Thymus (tissue), 14 donors: ENCODE data around the gene TMEM126B. TPM values are rescaled to one million over a fixed set of nuclear protein-coding genes. Genes with fewer than 3 reads are reported as not detected.

ENCODE experiments used
- DNase-seq, 9 donors: peaks; one replicate each; pipeline ENCODE4 v3.0.0-alpha.2; 2013; ENCODE audit warnings: low spot score in 9 of 9, low read depth in 6 of 9, missing footprints in 1 of 9
- H3K27ac ChIP-seq, 2 donors: one replicate each; pipeline ENCODE4 v1.5.1; 2013; ENCODE audit warnings: control low read depth in 1 of 2, low read depth in 1 of 2, low read length in 1 of 2, mild to moderate bottlenecking in 1 of 2, moderate library complexity in 1 of 2
- H3K27me3 ChIP-seq, 2 donors: one replicate each; pipeline ENCODE4 v1.5.1; 2013; ENCODE audit warnings: low read length in 1 of 2; ENCODE audit not compliant: control insufficient read depth in 2 of 2, insufficient read depth in 1 of 2
- H3K36me3 ChIP-seq, 2 donors: one replicate each; pipeline ENCODE4 v1.5.1; 2013; ENCODE audit warnings: low read length in 1 of 2, mild to moderate bottlenecking in 1 of 2, moderate library complexity in 1 of 2; ENCODE audit not compliant: control insufficient read depth in 2 of 2, insufficient read depth in 2 of 2
- H3K4me1 ChIP-seq, 2 donors: one replicate each; pipeline ENCODE4 v1.5.1; 2013; ENCODE audit warnings: low read length in 2 of 2; ENCODE audit not compliant: control insufficient read depth in 2 of 2, insufficient read depth in 2 of 2
- H3K4me3 ChIP-seq, 2 donors: one replicate each; pipeline ENCODE4 v1.5.1; 2013; ENCODE audit warnings: low read length in 2 of 2, control low read depth in 1 of 2, mild to moderate bottlenecking in 1 of 2
- H3K9me3 ChIP-seq, 2 donors: one replicate each; pipeline ENCODE4 v1.5.1; 2013; ENCODE audit warnings: low read length in 1 of 2, mild to moderate bottlenecking in 1 of 2; ENCODE audit not compliant: control insufficient read depth in 2 of 2, insufficient read depth in 1 of 2
- WGBS: extraction: QIAGEN DNeasy Blood & Tissue Kit; methylation state at CpG from one replicate; pipeline ENCODE4 v1.1.7; 2013; 5-methylcytosine and 5-hydroxymethylcytosine counted together
- long read RNA-seq, 10 donors: transcript quantifications; one replicate each; lab custom pipeline, GENCODE V29; 2026
- polyA plus RNA-seq: library from polyadenylated mRNA; stranded (reverse); fragments of 200-250 nt; gene quantifications from one replicate; pipeline ENCODE4 v1.2.3, GENCODE V29; 2013
- total RNA-seq: library from RNA; stranded (reverse); fragments of 120-200 nt; gene quantifications from one replicate; pipeline ENCODE4 v1.2.4, GENCODE V29; 2013
- donor health status: healthy.

The TMEM126B gene
- 57.5 TPM for total RNA-seq
- 107 TPM for polyA plus RNA-seq
- long read RNA-seq, donor 1, partial matches to known transcripts = 5 of 11 reads
- long read RNA-seq, donor 1, other reads (novel, unspliced or antisense) = 0 of 11 reads
- long read RNA-seq, donor 2 = 0 reads
- long read RNA-seq, donor 3, transcript TMEM126B-201 (5 exons, 989 nt) = major isoform, 42 of 81 reads
- long read RNA-seq, donor 3, transcript TMEM126B-202 (6 exons, 1,210 nt) = minor isoform, 11 of 81 reads
- long read RNA-seq, donor 3, transcript TMEM126B-211 (4 exons, 1,273 nt) = minor isoform, 9 of 81 reads
- long read RNA-seq, donor 3, partial matches to known transcripts = 12 of 81 reads
- long read RNA-seq, donor 3, other reads (novel, unspliced or antisense) = 0 of 81 reads
- long read RNA-seq, donor 4, transcript TMEM126B-201 (5 exons, 989 nt) = major isoform, 9 of 18 reads
- long read RNA-seq, donor 4, transcript TMEM126B-202 (6 exons, 1,210 nt) = minor isoform, 6 of 18 reads
- long read RNA-seq, donor 4, partial matches to known transcripts = 0 of 18 reads
- long read RNA-seq, donor 4, other reads (novel, unspliced or antisense) = 0 of 18 reads
- long read RNA-seq, donor 5, transcript TMEM126B-202 (6 exons, 1,210 nt) = minor isoform, 20 of 105 reads
- long read RNA-seq, donor 5, transcript TMEM126B-201 (5 exons, 989 nt) = major isoform, 57 of 105 reads
- long read RNA-seq, donor 5, transcript TMEM126B-211 (4 exons, 1,273 nt) = minor isoform, 5 of 105 reads
- long read RNA-seq, donor 5, partial matches to known transcripts = 14 of 105 reads
- long read RNA-seq, donor 5, other reads (novel, unspliced or antisense) = 0 of 105 reads
- long read RNA-seq, donor 6, transcript TMEM126B-201 (5 exons, 989 nt) = major isoform, 17 of 29 reads
- long read RNA-seq, donor 6, transcript TMEM126B-202 (6 exons, 1,210 nt) = minor isoform, 10 of 29 reads
- long read RNA-seq, donor 6, partial matches to known transcripts = 0 of 29 reads
- long read RNA-seq, donor 6, other reads (novel, unspliced or antisense) = 0 of 29 reads
- long read RNA-seq, donor 7, transcript TMEM126B-211 (4 exons, 1,273 nt) = minor isoform, 7 of 60 reads
- long read RNA-seq, donor 7, transcript TMEM126B-202 (6 exons, 1,210 nt) = minor isoform, 14 of 60 reads
- long read RNA-seq, donor 7, transcript TMEM126B-201 (5 exons, 989 nt) = major isoform, 34 of 60 reads
- long read RNA-seq, donor 7, partial matches to known transcripts = 0 of 60 reads
- long read RNA-seq, donor 7, other reads (novel, unspliced or antisense) = 0 of 60 reads
- long read RNA-seq, donor 8, transcript TMEM126B-202 (6 exons, 1,210 nt) = minor isoform, 8 of 22 reads
- long read RNA-seq, donor 8, transcript TMEM126B-201 (5 exons, 989 nt) = major isoform, 10 of 22 reads
- long read RNA-seq, donor 8, partial matches to known transcripts = 0 of 22 reads
- long read RNA-seq, donor 8, other reads (novel, unspliced or antisense) = 0 of 22 reads
- long read RNA-seq, donor 9, transcript TMEM126B-202 (6 exons, 1,210 nt) = minor isoform, 7 of 33 reads
- long read RNA-seq, donor 9, transcript TMEM126B-201 (5 exons, 989 nt) = major isoform, 23 of 33 reads
- long read RNA-seq, donor 9, partial matches to known transcripts = 0 of 33 reads
- long read RNA-seq, donor 9, other reads (novel, unspliced or antisense) = 0 of 33 reads
- long read RNA-seq, donor 10, transcript TMEM126B-201 (5 exons, 989 nt) = major isoform, 17 of 24 reads
- long read RNA-seq, donor 10, partial matches to known transcripts = 0 of 24 reads
- long read RNA-seq, donor 10, other reads (novel, unspliced or antisense) = 0 of 24 reads

DNA sequence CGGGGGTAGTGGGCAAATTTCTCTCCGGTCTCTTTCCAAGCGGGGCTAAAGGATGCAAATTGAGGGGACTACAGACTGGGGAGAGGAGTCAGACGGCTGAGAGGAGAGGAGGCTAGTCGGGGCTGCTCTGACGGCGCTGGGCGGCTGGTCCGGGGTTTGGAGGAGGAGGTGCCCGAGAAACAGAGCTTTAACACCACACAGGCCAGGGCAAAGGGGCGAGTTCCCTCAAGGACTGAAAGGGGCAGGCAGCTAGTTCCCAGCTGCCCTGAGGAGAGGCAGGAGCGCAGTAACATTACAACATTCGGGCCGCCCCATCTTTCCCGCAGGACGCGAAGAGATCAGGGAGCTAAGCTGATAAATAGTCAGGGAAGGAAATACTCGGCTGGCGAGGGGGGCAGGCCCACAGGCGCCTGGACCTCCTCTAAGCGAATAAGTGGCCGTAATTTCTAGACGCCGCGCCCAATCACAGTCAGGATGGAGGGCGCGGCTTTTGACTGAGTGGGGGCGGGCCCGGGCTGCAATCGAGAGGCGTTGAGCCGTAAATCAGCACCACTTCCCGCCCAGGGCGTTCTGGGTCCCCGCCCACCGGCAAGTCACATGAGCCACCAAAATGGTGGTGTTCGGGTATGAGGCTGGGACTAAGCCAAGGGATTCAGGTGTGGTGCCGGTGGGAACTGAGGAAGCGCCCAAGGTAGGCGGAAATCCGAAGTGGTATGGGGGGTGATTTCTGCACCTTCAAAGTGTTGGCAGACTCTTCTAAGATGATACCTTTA lies at the start of gene TMEM126B:
TSS of gene TMEM126B (plus strand) at position 596 of the 773 bp plus-strand sequence. CDS start at position 611, 15 bp downstream.
- H3K9me3 ChIP-seq = no peaks in the 10 kb centered on the region
- peak within 1 kb of the TSS; percentile 67 to 82 for H3K4me3 ChIP-seq
- H3K27me3 ChIP-seq = no peaks in the 10 kb centered on the region
- DNase-seq = peak; percentile 86 to 97 (median 91)
- WGBS = under 1% methylated on average over 41 of the region's 41 CpGs
- peak within 1 kb of the TSS; percentile 70 to 91 for H3K27ac ChIP-seq
- peaks cover 0 to 10% of the 10 kb centered on the region in 2 donors for H3K36me3 ChIP-seq
- peaks cover 5 to 8% of the 10 kb centered on the region in 2 donors for H3K4me1 ChIP-seq

DNA sequence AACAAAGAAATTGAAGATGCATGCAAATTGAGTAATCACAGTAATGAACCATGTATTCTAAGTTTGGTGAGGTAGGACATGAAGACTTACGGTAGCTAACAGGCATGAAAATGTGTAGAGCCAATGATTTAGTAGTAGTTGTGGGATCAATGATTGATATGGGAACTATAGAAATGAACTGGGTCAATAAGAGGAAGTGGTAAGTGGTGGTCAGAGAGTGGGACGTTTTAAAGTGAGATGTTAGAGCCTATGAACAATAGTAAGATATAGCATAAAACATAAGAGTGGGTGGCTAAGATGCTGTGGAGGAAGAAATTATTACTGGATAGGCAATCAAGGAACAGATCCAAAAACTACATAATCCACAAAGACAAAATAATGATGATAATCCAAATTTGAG lies 46.3 kb upstream of the TMEM126B start:
- H3K4me1 ChIP-seq = no peaks in the 10 kb centered on the region

DNA sequence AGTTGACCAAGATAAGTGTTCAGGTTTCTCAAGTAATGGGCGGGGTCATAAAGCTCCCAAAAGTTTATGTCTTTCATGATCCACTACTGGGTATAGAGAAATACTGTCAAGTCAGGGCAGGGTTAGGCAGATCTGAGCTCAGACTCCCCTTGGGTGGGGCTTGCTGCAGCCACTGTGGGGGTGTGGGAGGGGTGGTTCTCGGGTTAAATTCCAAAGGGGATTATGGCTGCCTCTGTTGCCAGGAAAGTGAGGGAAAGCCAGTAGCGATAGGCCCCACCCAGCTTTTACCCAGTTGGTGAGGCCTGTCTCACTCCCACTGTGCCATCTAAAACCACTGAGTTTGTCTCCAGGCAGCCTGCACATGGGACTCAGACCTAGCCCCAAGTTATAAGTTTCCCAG lies 39.0 kb upstream of the TMEM126B start:
- WGBS = 96% methylated on average over 3 of the region's 3 CpGs
- no peaks in the 10 kb centered on the region for H3K27me3 ChIP-seq
- H3K4me3 ChIP-seq = no peak overlapping the region
- H3K9me3 ChIP-seq = no peaks in the 10 kb centered on the region
- DNase-seq = no peak
- H3K36me3 ChIP-seq = no peaks in the 10 kb centered on the region
- no peak overlapping the region for H3K27ac ChIP-seq
- no peaks in the 10 kb centered on the region for H3K4me1 ChIP-seq

More for the DNA sequence above, 46.3 kb upstream of the TMEM126B start:
- Histone ChIP-seq H3K36me3 (no peaks in the 10 kb centered on the region), H3K4me3 (no peak overlapping the region), H3K27me3 (no peaks in the 10 kb centered on the region), H3K27ac (no peak overlapping the region), H3K9me3 (no peaks in the 10 kb centered on the region)
- 71% methylated on average over 2 of the region's 2 CpGs for WGBS
- no peak for DNase-seq

DNA sequence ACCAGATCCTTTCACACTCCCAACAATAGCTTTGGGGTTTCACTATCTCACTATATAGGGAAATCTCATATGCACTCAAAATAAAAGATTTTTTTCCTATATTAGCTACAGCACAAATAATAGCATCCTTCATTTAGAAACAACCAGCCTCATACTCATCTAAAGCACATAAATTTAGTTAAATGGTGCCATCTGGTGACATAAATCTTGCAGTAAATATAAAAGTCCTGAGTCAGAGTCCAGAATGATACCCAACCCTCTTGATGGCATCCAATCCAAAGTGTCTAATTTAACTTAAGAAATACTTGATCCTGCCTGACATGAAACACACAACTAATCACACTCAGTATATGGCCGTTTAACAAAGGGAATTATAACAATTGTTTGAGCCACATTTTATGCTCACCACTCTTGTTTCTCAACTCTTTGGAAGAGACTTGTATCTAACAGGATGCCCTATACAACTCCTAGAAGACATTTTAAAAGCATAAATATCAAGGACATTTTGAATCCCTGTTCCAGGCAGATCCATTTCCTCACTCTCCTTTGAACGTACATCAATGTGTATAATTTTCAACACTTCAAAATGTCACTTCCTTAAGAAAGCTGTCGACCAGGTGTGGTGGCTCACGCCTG lies 37.4 kb upstream of the TMEM126B start:
- peak in 1 of 9 donors; percentile 16 for DNase-seq
- Histone ChIP-seq H3K4me1 (no peaks in the 10 kb centered on the region), H3K27me3 (no peaks in the 10 kb centered on the region), H3K4me3 (no peak overlapping the region), H3K36me3 (no peaks in the 10 kb centered on the region), H3K9me3 (no peaks in the 10 kb centered on the region), H3K27ac (no peak overlapping the region)
- WGBS = 92% methylated on average over 4 of the region's 4 CpGs

DNA sequence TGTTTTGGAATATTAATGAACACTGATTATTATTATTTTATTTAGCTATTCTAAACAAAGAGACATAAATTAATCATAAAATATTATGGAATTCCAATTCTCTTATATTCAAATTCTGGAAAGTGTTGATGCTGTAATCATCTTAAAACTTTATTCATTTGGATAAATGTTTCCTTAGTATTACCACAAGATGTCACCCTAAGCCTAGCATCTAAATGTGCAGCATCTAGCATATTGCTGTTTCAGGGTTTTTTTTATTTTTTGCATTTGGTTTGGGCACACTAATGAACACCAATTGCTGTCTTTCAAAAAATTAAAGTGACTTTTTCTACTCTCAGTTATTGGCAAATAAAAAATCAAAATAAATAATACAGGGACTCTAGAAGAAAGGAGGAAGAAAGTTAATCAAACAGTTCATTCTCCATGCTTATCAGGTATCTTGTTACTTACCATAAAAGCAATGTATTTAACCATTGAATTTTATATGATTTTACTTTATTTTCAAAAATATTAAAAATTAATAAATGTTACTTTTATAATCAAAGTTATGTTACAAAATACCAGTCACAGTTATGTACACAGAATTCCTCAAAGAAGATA lies 33.0 kb upstream of the TMEM126B start:
- H3K4me1 ChIP-seq = no peaks in the 10 kb centered on the region
- no peaks in the 10 kb centered on the region for H3K27me3 ChIP-seq
- no peak overlapping the region for H3K4me3 ChIP-seq
- H3K27ac ChIP-seq = no peak overlapping the region
- peak in 7 of 9 donors; percentile 11 to 63 (median 24) for DNase-seq
- no peaks in the 10 kb centered on the region for H3K9me3 ChIP-seq
- no peaks in the 10 kb centered on the region for H3K36me3 ChIP-seq

DNA sequence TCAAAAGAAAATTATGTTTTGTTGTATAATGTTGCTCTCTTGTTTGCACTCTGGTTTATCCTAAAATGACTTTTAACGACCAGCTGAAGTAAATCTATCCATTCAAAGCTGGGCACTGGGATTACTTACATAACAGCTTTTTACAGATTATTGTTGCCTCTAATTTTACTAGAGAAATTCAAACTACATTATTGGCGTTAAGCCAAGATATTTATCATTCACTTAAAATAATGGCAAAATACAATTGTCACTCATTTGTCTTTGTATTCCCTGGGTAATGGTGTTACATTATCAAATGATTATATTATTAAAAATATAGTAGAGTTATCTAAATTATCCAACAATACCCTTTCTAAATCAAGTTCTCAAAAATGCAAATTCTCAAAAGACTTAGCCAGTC lies 31.5 kb upstream of the TMEM126B start:
- 94% methylated on average over 2 of the region's 2 CpGs for WGBS
- H3K27ac ChIP-seq = no peak overlapping the region
- H3K36me3 ChIP-seq = no peaks in the 10 kb centered on the region
- H3K4me1 ChIP-seq = no peaks in the 10 kb centered on the region
- DNase-seq = no peak
- no peak overlapping the region for H3K4me3 ChIP-seq
- H3K27me3 ChIP-seq = no peaks in the 10 kb centered on the region
- H3K9me3 ChIP-seq = no peaks in the 10 kb centered on the region

DNA sequence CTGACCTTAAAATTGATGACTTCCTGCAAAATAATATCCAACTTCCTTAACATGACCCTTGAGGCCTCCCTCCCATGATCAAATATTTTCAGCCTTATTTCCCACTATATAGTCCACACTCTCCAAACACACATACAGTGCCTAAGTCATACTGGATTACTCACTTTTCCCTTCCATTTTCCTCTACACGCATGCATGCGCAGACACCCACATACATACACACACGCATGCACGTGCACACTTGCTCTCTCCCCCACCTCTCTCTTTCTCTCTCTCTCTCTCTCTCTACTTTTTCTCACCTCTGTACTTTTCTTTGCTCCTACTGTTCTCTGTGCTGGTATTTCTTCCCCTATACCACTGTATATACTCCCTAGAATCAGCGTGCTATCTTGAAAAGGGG lies 29.3 kb upstream of the TMEM126B start:
- no peak overlapping the region for H3K27ac ChIP-seq
- 78% methylated on average over 5 of the region's 5 CpGs for WGBS
- H3K9me3 ChIP-seq = no peaks in the 10 kb centered on the region
- no peaks in the 10 kb centered on the region for H3K27me3 ChIP-seq
- no peaks in the 10 kb centered on the region for H3K4me1 ChIP-seq
- H3K4me3 ChIP-seq = no peak overlapping the region
- H3K36me3 ChIP-seq = no peaks in the 10 kb centered on the region
- DNase-seq = no peak
